HG02885 (cell line): ENCODE data around the gene UNK.
"Not testable (repeated sequence)": the region's sequence is repeated elsewhere in the genome, so short reads cannot be mapped to it uniquely, and the experiment has no call there.

Experiments used
- ATAC-seq: cut with Tn5 transposase; IDR thresholded peaks from one replicate; pipeline ENCODE4 v1.9.1; 2021; ENCODE audit warnings: mild to moderate bottlenecking; ENCODE audit not compliant: unreplicated experiment, poor library complexity

The UNK gene

DNA sequence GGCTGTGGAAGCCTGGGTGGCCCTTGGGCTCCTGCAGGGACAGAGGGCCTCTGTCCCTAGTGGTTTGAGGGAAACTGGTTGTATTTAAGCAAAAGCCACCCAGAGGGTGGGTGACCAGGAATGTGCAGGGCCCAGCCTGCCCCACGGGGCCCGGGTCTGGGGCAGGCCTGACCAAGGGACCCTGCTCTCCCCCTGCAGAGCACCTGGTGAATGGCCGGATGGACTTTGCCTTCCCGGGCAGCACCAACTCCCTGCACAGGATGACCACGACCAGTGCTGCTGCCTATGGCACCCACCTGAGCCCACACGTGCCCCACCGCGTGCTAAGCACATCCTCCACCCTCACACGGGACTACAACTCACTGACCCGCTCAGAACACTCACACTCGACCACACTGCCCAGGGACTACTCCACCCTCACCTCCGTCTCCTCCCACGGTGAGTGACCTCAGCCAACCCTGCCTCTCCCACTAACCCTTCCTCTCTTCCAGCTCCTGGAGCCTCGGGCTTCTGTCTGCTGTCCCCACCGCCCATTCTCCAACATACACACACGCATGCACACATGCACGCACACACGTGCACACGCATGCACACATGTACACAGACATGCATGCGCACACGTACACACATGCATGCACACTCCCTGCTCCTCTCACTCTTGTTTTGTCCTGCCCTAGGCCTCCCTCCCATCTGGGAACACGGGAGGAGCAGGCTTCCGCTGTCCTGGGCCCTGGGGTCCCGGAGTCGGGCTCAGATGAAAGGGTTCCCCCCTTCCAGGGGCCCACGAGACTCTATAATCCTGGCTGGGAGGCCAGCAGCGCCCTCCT, 30.0 kb upstream of the UNK start:
- no peak for ATAC-seq

DNA sequence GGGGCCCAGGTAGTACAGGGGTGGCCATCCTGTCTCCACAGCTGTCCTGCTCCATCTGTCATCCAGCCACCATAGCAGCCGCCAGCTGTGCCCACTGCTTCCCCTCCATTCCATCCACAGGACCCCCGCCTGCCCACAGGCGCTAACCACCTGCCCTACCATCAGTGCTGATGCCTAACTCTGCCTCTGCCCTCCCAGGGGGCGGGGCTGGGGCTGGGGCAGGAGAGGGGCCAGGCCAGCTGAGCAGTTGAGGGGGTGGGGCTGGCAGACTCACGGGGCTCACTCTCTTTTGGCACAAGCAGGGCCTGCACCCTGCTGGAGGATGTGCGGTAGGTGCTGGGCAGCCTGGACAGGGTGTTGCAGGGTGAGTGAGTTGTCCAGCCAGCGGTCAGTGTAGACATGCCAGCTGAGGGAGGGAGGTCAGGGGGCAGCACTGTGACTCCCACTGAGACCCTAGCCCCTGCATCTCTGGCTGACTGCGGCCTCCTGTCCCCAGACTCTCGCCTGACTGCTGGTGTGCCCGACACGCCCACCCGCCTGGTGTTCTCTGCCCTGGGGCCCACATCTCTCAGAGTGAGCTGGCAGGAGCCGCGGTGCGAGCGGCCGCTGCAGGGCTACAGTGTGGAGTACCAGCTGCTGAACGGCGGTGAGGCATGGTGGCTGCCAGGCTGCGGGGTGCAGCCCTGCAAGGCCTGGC, 29.3 kb upstream of the UNK start:
- ATAC-seq = no peak

DNA sequence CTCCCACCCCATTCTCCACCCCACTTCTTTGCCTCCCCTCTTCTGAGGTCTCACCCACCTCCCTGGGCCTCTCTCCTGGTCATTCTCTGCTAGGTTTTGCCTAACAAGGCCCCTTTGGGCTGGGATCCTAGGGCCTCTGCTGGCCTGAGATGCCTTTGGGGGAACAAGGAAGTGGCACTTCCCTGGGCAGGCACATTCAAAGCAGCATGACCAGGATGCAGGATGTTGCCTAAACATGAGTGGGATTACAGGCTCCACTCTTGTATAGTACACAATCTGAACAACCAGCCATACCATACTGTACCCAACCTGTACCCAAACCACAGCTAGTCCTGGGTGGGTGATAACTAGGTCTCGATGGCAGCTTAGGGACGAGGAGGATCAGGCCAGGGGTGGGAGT, 28.6 kb upstream of the UNK start:
- ATAC-seq = no peak

DNA sequence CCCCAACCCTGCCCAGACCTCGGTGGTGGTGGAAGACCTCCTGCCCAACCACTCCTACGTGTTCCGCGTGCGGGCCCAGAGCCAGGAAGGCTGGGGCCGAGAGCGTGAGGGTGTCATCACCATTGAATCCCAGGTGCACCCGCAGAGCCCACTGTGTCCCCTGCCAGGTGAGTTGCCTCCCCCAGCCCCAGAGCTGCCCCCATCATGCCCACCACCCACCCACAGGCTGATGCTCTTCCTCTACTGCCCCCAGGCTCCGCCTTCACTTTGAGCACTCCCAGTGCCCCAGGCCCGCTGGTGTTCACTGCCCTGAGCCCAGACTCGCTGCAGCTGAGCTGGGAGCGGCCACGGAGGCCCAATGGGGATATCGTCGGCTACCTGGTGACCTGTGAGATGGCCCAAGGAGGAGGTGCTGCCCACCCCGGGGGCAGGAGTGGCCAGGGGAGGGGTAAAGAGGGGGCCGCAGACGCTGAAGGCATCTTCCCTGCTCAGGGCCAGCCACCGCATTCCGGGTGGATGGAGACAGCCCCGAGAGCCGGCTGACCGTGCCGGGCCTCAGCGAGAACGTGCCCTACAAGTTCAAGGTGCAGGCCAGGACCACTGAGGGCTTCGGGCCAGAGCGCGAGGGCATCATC, 28.0 kb upstream of the UNK start:
- no peak for ATAC-seq

DNA sequence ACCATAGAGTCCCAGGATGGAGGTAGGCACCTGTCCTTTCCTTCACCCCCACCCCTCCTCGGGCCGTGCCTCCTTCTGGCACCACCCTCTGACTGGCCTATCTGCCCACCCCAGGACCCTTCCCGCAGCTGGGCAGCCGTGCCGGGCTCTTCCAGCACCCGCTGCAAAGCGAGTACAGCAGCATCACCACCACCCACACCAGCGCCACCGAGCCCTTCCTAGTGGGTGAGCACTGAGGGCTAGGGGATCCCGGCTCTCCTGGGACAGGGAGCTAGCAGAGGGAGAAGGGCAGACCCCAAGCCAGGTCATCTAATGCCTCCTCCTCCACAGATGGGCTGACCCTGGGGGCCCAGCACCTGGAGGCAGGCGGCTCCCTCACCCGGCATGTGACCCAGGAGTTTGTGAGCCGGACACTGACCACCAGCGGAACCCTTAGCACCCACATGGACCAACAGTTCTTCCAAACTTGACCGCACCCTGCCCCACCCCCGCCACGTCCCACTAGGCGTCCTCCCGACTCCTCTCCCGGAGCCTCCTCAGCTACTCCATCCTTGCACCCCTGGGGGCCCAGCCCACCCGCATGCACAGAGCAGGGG, 27.4 kb upstream of the UNK start:
- no peak for ATAC-seq

DNA sequence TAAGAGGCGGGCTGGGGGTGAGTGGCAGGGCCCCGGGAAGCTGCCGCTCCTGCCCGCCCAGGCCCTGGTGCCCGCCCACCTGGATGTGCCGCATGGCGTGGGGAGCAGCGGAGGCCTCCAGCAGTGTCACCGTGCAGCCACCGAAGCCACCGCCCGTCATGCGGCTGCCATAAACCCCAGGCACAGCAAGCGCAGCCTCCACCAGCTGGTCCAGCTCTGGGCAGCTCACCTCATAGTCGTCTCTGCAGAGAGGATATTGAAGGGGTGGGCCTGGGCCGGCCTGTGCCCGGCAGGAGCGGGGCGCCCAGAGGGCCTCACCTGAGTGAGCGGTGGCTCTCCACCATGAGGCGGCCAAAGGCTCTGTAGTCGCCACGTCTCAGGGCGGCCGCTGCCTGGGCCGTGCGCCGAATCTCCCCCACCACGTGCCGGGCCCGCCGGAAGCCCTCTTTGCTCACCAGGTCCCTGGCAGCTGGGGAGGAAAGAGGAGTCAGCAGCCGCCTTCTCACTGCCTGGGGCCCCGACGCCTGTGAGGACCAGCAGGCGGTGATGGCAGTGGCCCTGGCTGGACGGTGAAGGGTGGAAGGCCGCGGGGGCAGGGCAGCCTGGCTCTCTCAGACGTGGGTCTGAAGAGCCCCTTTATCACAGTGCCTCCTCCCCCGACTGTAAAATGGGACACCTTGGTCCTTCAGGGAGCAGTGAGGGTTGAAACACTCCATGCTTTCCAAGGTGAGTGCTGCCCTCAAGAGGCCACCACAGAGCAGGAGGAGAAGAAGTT, 26.3 kb upstream of the UNK start:
- no peak for ATAC-seq

GRCh38 chr17:75759457-75759856, 25.1 kb upstream of the UNK start:
- no peak for ATAC-seq

- ATAC-seq = not testable (repeated sequence)
Measured at GRCh38 chr17:75759978-75760640, 24.5 kb upstream of the UNK start.

DNA sequence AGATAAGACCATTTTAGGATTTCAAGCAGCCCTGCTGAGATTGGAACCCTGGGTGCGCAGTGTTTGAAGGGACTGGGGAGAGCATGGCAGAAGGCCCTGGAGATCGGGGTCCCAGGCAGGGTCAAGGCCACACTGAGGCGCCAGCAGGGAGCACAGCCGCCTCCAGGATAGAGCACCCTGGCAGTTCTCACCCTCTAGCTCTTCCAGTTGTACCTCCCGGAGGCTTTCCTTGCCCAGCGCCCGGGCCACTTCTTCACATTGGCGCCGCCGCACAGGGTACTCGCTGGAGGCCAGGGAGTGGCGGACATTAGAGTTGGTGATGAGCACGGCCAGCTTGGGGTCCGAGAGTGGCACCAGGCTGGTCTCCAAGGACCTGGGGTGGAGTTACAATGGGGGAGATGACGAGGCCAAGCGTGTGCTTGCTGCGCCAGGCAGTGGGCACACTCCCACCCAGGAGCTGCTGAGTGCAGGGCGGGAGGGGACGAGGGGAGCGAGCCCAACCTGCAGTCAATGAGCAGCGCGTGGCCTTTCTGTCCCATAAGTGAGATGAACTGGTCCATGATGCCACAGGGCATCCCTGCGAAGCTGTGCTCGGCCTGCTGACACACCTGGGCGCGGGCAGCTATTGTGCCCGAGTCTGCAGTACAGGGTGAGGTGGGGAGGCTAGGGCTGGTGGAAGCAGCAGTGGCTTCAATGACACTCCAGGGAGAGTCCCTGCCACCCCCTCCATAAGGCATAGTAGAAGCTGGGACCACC, 21.9 kb upstream of the UNK start:
- no peak for ATAC-seq

GRCh38 chr17:75763269-75763607, 21.4 kb upstream of the UNK start:
- ATAC-seq = no peak

GRCh38 chr17:75763613-75764416, 20.8 kb upstream of the UNK start:
- ATAC-seq = no peak

DNA sequence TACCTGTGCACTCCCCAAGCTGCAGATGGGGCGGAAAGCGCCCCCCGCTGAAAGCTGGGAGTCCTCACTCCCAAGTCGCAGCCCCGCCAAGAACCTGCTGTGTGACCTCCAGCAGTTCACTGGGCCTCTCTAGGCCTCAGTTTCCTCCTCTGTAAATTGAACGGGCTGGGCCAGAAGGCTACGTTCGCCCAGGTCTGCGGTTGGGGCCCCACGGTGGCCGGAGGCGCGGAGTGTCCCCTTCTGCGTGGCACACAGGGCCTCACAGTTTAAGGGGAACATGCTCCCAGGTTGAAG, 20.2 kb upstream of the UNK start:
- no peak for ATAC-seq

GRCh38 chr17:75764711-75765421, 19.7 kb upstream of the UNK start, which contains the start of gene GALK1:
GALK1 (minus strand) TSS chr17:75765192; CDS start chr17:75765136, 56 bp downstream.
- no peak for ATAC-seq

GRCh38 chr17:75765981-75766380, 18.6 kb upstream of the UNK start:
- no peak for ATAC-seq

GRCh38 chr17:75767881-75768280, 16.7 kb upstream of the UNK start:
- ATAC-seq = no peak

GRCh38 chr17:75769536-75769935, 15.1 kb upstream of the UNK start:
- ATAC-seq = no peak

- ATAC-seq = no peak
Measured at GRCh38 chr17:75771334-75772281, 13.0 kb upstream of the UNK start.
